WTC11 (cell line): ENCODE results near the gene NRXN3. TPM values are rescaled to one million over a fixed set of nuclear protein-coding genes. Genes with fewer than 3 reads are reported as not detected.

Experiments used
- ATAC-seq: fragments of 200-7000 bp; cut with Tn5 transposase; 2 replicates; pipeline ENCODE4 v1.10.0; 2021; ENCODE audit warnings: mild to moderate bottlenecking, moderate library complexity
- CTCF ChIA-PET: fragments of 300-600 bp; sonication (Branson Sonifier 250); formaldehyde crosslinking; loops from one replicate; lab custom pipeline; 2021; ENCODE audit warnings: antibody characterized with exemption; lab: Charles Lee
- POLR2A ChIA-PET: fragments of 350-600 bp; sonication (Branson Sonifier 250); formaldehyde crosslinking; loops from one replicate; lab custom pipeline; 2021; ENCODE audit warnings: antibody characterized with exemption; lab: Charles Lee
- DNase-seq: peaks from one replicate; pipeline ENCODE4 v3.0.0; 2021; ENCODE audit warnings: low spot score
- H3K27ac Mint-ChIP-seq: 2 replicates; pipeline ENCODE4 v1.8.0; 2021; ENCODE audit warnings: mixed read lengths
- H3K27me3 Mint-ChIP-seq: 2 replicates; pipeline ENCODE4 v1.8.0; 2021; ENCODE audit warnings: low read depth, mild to moderate bottlenecking, moderate library complexity, mixed read lengths
- H3K36me3 Mint-ChIP-seq: 2 replicates; pipeline ENCODE4 v1.8.0; 2021; ENCODE audit warnings: mixed read lengths
- H3K4me1 Mint-ChIP-seq: 2 replicates; pipeline ENCODE4 v1.8.0; 2022; ENCODE audit warnings: mixed read lengths
- H3K4me3 Mint-ChIP-seq: 2 replicates; pipeline ENCODE4 v1.8.0; 2021; ENCODE audit warnings: mild to moderate bottlenecking, moderate library complexity, mixed read lengths
- H3K9me3 Mint-ChIP-seq: 2 replicates; pipeline ENCODE4 v1.8.0; 2021; ENCODE audit warnings: mixed read lengths
- ATF1 ChIP-seq: sonication (generic); formaldehyde crosslinking; IDR thresholded peaks from 2 replicates; pipeline ENCODE4 v1.8.1; 2023; ENCODE audit warnings: mild to moderate bottlenecking, moderate library complexity, missing genetic modification reagents
- CREB1 ChIP-seq: sonication (generic); formaldehyde crosslinking; IDR thresholded peaks from 2 replicates; pipeline ENCODE4 v1.8.0; 2023; ENCODE audit warnings: mild to moderate bottlenecking, missing genetic modification reagents
- CREM ChIP-seq: sonication (generic); formaldehyde crosslinking; IDR thresholded peaks from 2 replicates; pipeline ENCODE4 v1.8.1; 2022; ENCODE audit warnings: mild to moderate bottlenecking, missing genetic modification reagents, moderate library complexity
- FOXJ3 ChIP-seq: sonication (generic); formaldehyde crosslinking; IDR thresholded peaks from 2 replicates; pipeline ENCODE4 v1.9.0; 2021; ENCODE audit warnings: missing genetic modification reagents, mild to moderate bottlenecking, borderline replicate concordance
- FOXP4 ChIP-seq: sonication (generic); formaldehyde crosslinking; IDR thresholded peaks from 2 replicates; pipeline ENCODE4 v1.8.0; 2022; ENCODE audit warnings: mild to moderate bottlenecking, missing genetic modification reagents
- GABPB1 ChIP-seq: sonication (generic); formaldehyde crosslinking; IDR thresholded peaks from 2 replicates; pipeline ENCODE4 v1.8.1; 2023; ENCODE audit warnings: mild to moderate bottlenecking, missing genetic modification reagents
- GRHL2 ChIP-seq: fragments of 250-450 bp; sonication (Bioruptor Pico); IDR thresholded peaks from 2 replicates; pipeline ENCODE4 v1.8.0; 2022; ENCODE audit warnings: mild to moderate bottlenecking, moderate library complexity; ENCODE audit not compliant: insufficient replicate concordance, severe bottlenecking
- NFYB ChIP-seq: sonication (generic); formaldehyde crosslinking; conservative IDR thresholded peaks from 2 replicates; pipeline ENCODE4 v1.8.0; 2022; ENCODE audit warnings: low read depth, missing genetic modification reagents
- NR2C2 ChIP-seq: sonication (generic); formaldehyde crosslinking; IDR thresholded peaks from 2 replicates; pipeline ENCODE4 v1.8.0; 2022; ENCODE audit warnings: mild to moderate bottlenecking, missing genetic modification reagents
- NR3C1 ChIP-seq: sonication (generic); formaldehyde crosslinking; conservative IDR thresholded peaks from 2 replicates; pipeline ENCODE4 v1.8.1; 2023; ENCODE audit warnings: low read depth, mild to moderate bottlenecking, missing genetic modification reagents
- RELA ChIP-seq: sonication (generic); formaldehyde crosslinking; IDR thresholded peaks from 2 replicates; pipeline ENCODE4 v1.8.1; 2022; ENCODE audit warnings: missing genetic modification reagents, mild to moderate bottlenecking, borderline replicate concordance
- STAT6 ChIP-seq: sonication (generic); formaldehyde crosslinking; conservative IDR thresholded peaks from 2 replicates; pipeline ENCODE4 v1.8.1; 2023; ENCODE audit warnings: mild to moderate bottlenecking, low read depth, missing genetic modification reagents, moderate library complexity
- TCF7 ChIP-seq: sonication (generic); formaldehyde crosslinking; IDR thresholded peaks from 2 replicates; pipeline ENCODE4 v1.8.0; 2022; ENCODE audit warnings: mild to moderate bottlenecking, low read depth, missing genetic modification reagents, moderate library complexity
- ZNF263 ChIP-seq: sonication (generic); formaldehyde crosslinking; IDR thresholded peaks from 2 replicates; pipeline ENCODE4 v1.8.1; 2022; ENCODE audit warnings: low read depth, mild to moderate bottlenecking, moderate library complexity, missing genetic modification reagents
- ZNF423 ChIP-seq: fragments of 250-450 bp; sonication (Bioruptor Pico); IDR thresholded peaks from 2 replicates; pipeline ENCODE4 v2.1.2; 2022; ENCODE audit warnings: mild to moderate bottlenecking, moderate library complexity
- ZNF425 ChIP-seq: fragments of 250-450 bp; sonication (Bioruptor Pico); conservative IDR thresholded peaks from 2 replicates; pipeline ENCODE4 v1.9.0; 2021; ENCODE audit warnings: mild to moderate bottlenecking
- ZSCAN18 ChIP-seq: fragments of 250-450 bp; sonication (Bioruptor Pico); IDR thresholded peaks from 2 replicates; pipeline ENCODE4 v2.1.2; 2022; ENCODE audit warnings: mild to moderate bottlenecking, moderate library complexity
- total RNA-seq: library from RNA; stranded (reverse); gene quantifications from 3 replicates; pipeline ENCODE4 v1.2.3, GENCODE V29; 2021
- TF ChIP-seq, protein P1 (sequence below): sonication (generic); formaldehyde crosslinking; IDR thresholded peaks from 2 replicates; pipeline ENCODE4 v1.8.1; 2023; ENCODE audit warnings: mild to moderate bottlenecking, missing genetic modification reagents
- TF ChIP-seq, protein P2 (sequence below): sonication (generic); formaldehyde crosslinking; IDR thresholded peaks from 2 replicates; pipeline ENCODE4 v1.8.1; 2022; ENCODE audit warnings: missing genetic modification reagents, borderline replicate concordance

Gene NRXN3
- total RNA-seq, 1 experiment from 2014 or later, result 3.0 TPM

DNA sequence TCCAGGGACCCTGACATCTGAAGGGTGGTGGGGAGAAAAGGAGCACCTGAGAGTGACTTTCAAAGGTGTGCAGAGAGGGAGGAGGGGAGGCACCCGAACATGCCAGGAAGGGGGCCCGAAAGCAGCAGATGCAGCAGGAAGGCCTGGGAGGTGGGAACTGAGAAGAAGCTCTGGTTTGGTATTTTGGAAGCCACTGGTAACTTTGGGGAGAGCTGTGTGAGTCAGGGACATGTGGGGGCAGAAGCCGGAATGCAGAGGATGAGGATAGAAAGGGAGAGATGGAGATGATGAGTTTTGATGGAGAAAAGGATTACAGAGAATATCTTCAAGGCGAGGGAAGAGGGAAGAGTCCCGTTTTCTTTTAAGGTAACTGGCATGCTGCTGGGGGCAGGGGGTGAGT, 50.1 kb downstream of the NRXN3 start (continued):
- TF ChIP-seq STAT6 (CRISPR knock-in tag) (no peak), GRHL2 (CRISPR knock-in tag) (no peak), ZNF263 (CRISPR knock-in tag) (no peak), GABPB1 (CRISPR knock-in tag) (no peak)

GRCh38 chr14:78222746-78223145, 52.6 kb downstream of the NRXN3 start:
- CTCF ChIA-PET, result no interaction called here
- POLR2A ChIA-PET, result no interaction called here
- no peak overlapping the region for H3K27ac Mint-ChIP-seq
- TF ChIP-seq NR2C2 (CRISPR knock-in tag) (no peak), TCF7 (no peak), NFYB (CRISPR knock-in tag) (no peak), FOXJ3 (CRISPR knock-in tag) (no peak), FOXP4 (CRISPR knock-in tag) (no peak), NR3C1 (CRISPR knock-in tag) (no peak), STAT6 (CRISPR knock-in tag) (no peak), ZNF423 (CRISPR knock-in tag) (no peak), RELA (CRISPR knock-in tag) (no peak), CREM (CRISPR knock-in tag) (no peak), ZNF425 (CRISPR knock-in tag) (no peak), CREB1 (CRISPR knock-in tag) (no peak), ATF1 (no peak), ZSCAN18 (CRISPR knock-in tag) (no peak)
- TF ChIP-seq, protein P1, sequence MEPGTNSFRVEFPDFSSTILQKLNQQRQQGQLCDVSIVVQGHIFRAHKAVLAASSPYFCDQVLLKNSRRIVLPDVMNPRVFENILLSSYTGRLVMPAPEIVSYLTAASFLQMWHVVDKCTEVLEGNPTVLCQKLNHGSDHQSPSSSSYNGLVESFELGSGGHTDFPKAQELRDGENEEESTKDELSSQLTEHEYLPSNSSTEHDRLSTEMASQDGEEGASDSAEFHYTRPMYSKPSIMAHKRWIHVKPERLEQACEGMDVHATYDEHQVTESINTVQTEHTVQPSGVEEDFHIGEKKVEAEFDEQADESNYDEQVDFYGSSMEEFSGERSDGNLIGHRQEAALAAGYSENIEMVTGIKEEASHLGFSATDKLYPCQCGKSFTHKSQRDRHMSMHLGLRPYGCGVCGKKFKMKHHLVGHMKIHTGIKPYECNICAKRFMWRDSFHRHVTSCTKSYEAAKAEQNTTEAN (CRISPR knock-in tag), result no peak
- TF ChIP-seq, protein P2, sequence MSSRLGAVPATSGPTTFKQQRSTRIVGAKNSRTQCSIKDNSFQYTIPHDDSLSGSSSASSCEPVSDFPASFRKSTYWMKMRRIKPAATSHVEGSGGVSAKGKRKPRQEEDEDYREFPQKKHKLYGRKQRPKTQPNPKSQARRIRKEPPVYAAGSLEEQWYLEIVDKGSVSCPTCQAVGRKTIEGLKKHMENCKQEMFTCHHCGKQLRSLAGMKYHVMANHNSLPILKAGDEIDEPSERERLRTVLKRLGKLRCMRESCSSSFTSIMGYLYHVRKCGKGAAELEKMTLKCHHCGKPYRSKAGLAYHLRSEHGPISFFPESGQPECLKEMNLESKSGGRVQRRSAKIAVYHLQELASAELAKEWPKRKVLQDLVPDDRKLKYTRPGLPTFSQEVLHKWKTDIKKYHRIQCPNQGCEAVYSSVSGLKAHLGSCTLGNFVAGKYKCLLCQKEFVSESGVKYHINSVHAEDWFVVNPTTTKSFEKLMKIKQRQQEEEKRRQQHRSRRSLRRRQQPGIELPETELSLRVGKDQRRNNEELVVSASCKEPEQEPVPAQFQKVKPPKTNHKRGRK (CRISPR knock-in tag), result no peak

More at GRCh38 chr14:78222746-78223145, 52.6 kb downstream of the NRXN3 start:
- ATAC-seq, result no peak
- peaks cover under 1% of the 10 kb centered on the region; the same call in 1 of the 2 replicates for H3K4me1 Mint-ChIP-seq
- H3K9me3 Mint-ChIP-seq, result no peaks in the 10 kb centered on the region
- H3K36me3 Mint-ChIP-seq, result no peaks in the 10 kb centered on the region
- no peak for DNase-seq
- H3K4me3 Mint-ChIP-seq, result no peak overlapping the region
- no peaks in the 10 kb centered on the region for H3K27me3 Mint-ChIP-seq
